ENCODE results near the gene CDRT15.
"Not testable (repeated sequence)": the region's sequence is repeated elsewhere in the genome, so short reads cannot be mapped to it uniquely, and the experiment has no call there.

Gene CDRT15

GRCh38 chr17:14236762-14237161, at the start of gene CDRT15:
TSS of gene CDRT15 (minus strand) at chr17:14236862. CDS start at chr17:14236833, 29 bp downstream.
- not testable (repeated sequence) for DNase-seq

GRCh38 chr17:14282726-14283125, 46.1 kb upstream of the CDRT15 start:
- DNase-seq = no peak

- DNase-seq = no peak
Measured at GRCh38 chr17:14281530-14281929, 44.9 kb upstream of the CDRT15 start.

GRCh38 chr17:14276535-14277250, 40.0 kb upstream of the CDRT15 start:
- DNase-seq = no peak

- DNase-seq = no peak
Measured at GRCh38 chr17:14270508-14270907, 33.8 kb upstream of the CDRT15 start.

- DNase-seq = no peak
Measured at GRCh38 chr17:14269473-14269872, 32.8 kb upstream of the CDRT15 start.

- DNase-seq = no peak
Measured at GRCh38 chr17:14268264-14268663, 31.6 kb upstream of the CDRT15 start.

GRCh38 chr17:14261406-14261805, 24.7 kb upstream of the CDRT15 start:
- DNase-seq = no peak

GRCh38 chr17:14245629-14246028, 9.0 kb upstream of the CDRT15 start:
- no peak for DNase-seq

GRCh38 chr17:14245002-14245401, 8.3 kb upstream of the CDRT15 start:
- DNase-seq = no peak

- DNase-seq = not testable (repeated sequence)
Measured at GRCh38 chr17:14239271-14239670, 2.6 kb upstream of the CDRT15 start.

- DNase-seq = not testable (repeated sequence)
Measured at GRCh38 chr17:14236032-14236431, 630 bp downstream of the CDRT15 start.

GRCh38 chr17:14235047-14235446, 1.6 kb downstream of the CDRT15 start:
- DNase-seq = not testable (repeated sequence)

GRCh38 chr17:14231187-14231586, 5.5 kb downstream of the CDRT15 start:
- DNase-seq = not testable (repeated sequence)

GRCh38 chr17:14228903-14229302, 7.8 kb downstream of the CDRT15 start:
- no peak for DNase-seq

- DNase-seq = no peak
Measured at GRCh38 chr17:14227052-14227451, 9.6 kb downstream of the CDRT15 start.

- DNase-seq = no peak
Measured at GRCh38 chr17:14225254-14225980, 11.2 kb downstream of the CDRT15 start.

- DNase-seq = no peak
Measured at GRCh38 chr17:14222611-14223010, 14.1 kb downstream of the CDRT15 start.

- DNase-seq = no peak
Measured at GRCh38 chr17:14214271-14214670, 22.4 kb downstream of the CDRT15 start.

- DNase-seq = no peak
Measured at GRCh38 chr17:14212401-14212800, 24.3 kb downstream of the CDRT15 start.

- no peak for DNase-seq
Measured at GRCh38 chr17:14211801-14212200, 24.9 kb downstream of the CDRT15 start.

GRCh38 chr17:14211246-14211645, 25.4 kb downstream of the CDRT15 start:
- no peak for DNase-seq

GRCh38 chr17:14209215-14209614, 27.4 kb downstream of the CDRT15 start:
- no peak for DNase-seq

- no peak for DNase-seq
Measured at GRCh38 chr17:14207791-14208190, 28.9 kb downstream of the CDRT15 start.

All from NCI-H345 (cell line).